ENCODE measurements around the gene NRM. TPM values are rescaled to one million over a fixed set of nuclear protein-coding genes. Genes with fewer than 3 reads are reported as not detected.

The NRM gene
- total and polyA plus RNA-seq, 2 of the 13 experiments (the other 11 are each of a cell fraction or from before 2014, with no cell fraction given): 12.5 to 16.0 TPM

- TF ChIP-seq ZNF776 (CRISPR knock-in tag; IDR thresholded peaks at IDR 0.05) (no peak), ZFYVE20 (CRISPR knock-in tag; IDR thresholded peaks at IDR 0.05; ENCODE audit: borderline replicate concordance, low read depth) (no peak), CAMTA2 (CRISPR knock-in tag; IDR thresholded peaks at IDR 0.05; ENCODE audit: borderline replicate concordance) (no peak), TFDP1 (CRISPR knock-in tag; IDR thresholded peaks at IDR 0.05; ENCODE audit: borderline replicate concordance) (no peak), PAF1 (CRISPR knock-in tag; IDR thresholded peaks at IDR 0.05) (no peak)
These were observed 13.0 kb upstream of the NRM start (continued) for GRCh38 chr6:30703821-30704220.

- H4K20me1 ChIP-seq (ENCODE audit: insufficient read depth, low read length): no peaks in the 10 kb centered on the region
- intact Hi-C loops (cut with micrococcal nuclease; ENCODE audit: unreplicated experiment): no loop called here
- no peaks in the 10 kb centered on the region for H3K27me3 ChIP-seq (ENCODE audit: control insufficient read depth in 1 of 2, insufficient read depth in 2 of 2, low read length in 2 of 2)
- FAIRE-seq (no peak), DNase-seq (ENCODE audit: low spot score) (no peak), ATAC-seq (no peak)
- H3K36me3 ChIP-seq (replicated peaks in 1 of 2; ENCODE audit: control insufficient read depth in 1 of 2, insufficient read depth in 2 of 2, low read length in 2 of 2): peaks cover 2 to 47% of the 10 kb centered on the region in 2 experiments
- over 99% methylated on average over 8 of the region's 10 CpGs for WGBS (ENCODE audit: low lambda C conversion rate)
- peaks cover 12% of the 10 kb centered on the region; the same call in 1 of the 2 replicates for H3K4me1 ChIP-seq (ENCODE audit: insufficient read depth, low read length)
- POLR2A ChIA-PET: interaction anchor here (0.8 to 1.8 kb wide), 3 partner anchors 8 to 14 kb away, joined by 3 to 18 read pairs (median 4); partner anchors contain the start of genes MDC1 and NRM
- in situ Hi-C loops (cut with HindIII; ENCODE audit: extremely low pct_ligation_motif_present, low pct_unique_long_range_greater_than_20kb): no loop called here
- H3K9me3 ChIP-seq (ENCODE audit: low read length): no peaks in the 10 kb centered on the region
- no peak overlapping the region for H3K27ac ChIP-seq (ENCODE audit: extremely low read length, insufficient read depth, low read length)
- H3K79me2 ChIP-seq (ENCODE audit: insufficient read depth, low read length): no peaks in the 10 kb centered on the region
- BruUV-seq (replicated peaks): no TSS peak
- no peak overlapping the region for H2AFZ ChIP-seq (ENCODE audit: low read length)
- no peak for TF ChIP-seq ZNF333 (CRISPR knock-in tag; IDR thresholded peaks at IDR 0.05; ENCODE audit: borderline replicate concordance)
- no peak for TF ChIP-seq LBX2 (CRISPR knock-in tag; IDR thresholded peaks at IDR 0.05; ENCODE audit: borderline replicate concordance)
- no peak for TF ChIP-seq SMARCC2 (IDR thresholded peaks at IDR 0.05)
- no peak for TF ChIP-seq CBX5 (CRISPR knock-in tag; IDR thresholded peaks at IDR 0.05; ENCODE audit: borderline replicate concordance)
- no peak for TF ChIP-seq JARID2 (CRISPR knock-in tag; IDR thresholded peaks at IDR 0.05; ENCODE audit: insufficient replicate concordance)
- no peak for TF ChIP-seq ZSCAN20 (CRISPR knock-in tag; IDR thresholded peaks at IDR 0.05; ENCODE audit: borderline replicate concordance)
- no peak for TF ChIP-seq NFKB2 (CRISPR knock-in tag; IDR thresholded peaks at IDR 0.05; ENCODE audit: borderline replicate concordance)
- no peak for TF ChIP-seq MIER3 (CRISPR knock-in tag; IDR thresholded peaks at IDR 0.05; ENCODE audit: borderline replicate concordance)
- TF ChIP-seq ZSCAN9 (CRISPR knock-in tag; IDR thresholded peaks at IDR 0.05; ENCODE audit: borderline replicate concordance): no peak
- no peak for TF ChIP-seq ERF (CRISPR knock-in tag; IDR thresholded peaks at IDR 0.05)
- TF ChIP-seq, protein P1, sequence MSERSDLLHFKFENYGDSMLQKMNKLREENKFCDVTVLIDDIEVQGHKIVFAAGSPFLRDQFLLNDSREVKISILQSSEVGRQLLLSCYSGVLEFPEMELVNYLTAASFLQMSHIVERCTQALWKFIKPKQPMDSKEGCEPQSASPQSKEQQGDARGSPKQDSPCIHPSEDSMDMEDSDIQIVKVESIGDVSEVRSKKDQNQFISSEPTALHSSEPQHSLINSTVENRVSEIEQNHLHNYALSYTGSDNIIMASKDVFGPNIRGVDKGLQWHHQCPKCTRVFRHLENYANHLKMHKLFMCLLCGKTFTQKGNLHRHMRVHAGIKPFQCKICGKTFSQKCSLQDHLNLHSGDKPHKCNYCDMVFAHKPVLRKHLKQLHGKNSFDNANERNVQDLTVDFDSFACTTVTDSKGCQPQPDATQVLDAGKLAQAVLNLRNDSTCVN (CRISPR knock-in tag; IDR thresholded peaks at IDR 0.05; ENCODE audit: borderline replicate concordance): no peak
- no peak for TF ChIP-seq TRIM24 (CRISPR knock-in tag; IDR thresholded peaks at IDR 0.05)
- TF ChIP-seq TSC22D2 (CRISPR knock-in tag; IDR thresholded peaks at IDR 0.05; ENCODE audit: borderline replicate concordance): no peak
- no peak for TF ChIP-seq KLF11 (CRISPR knock-in tag; IDR thresholded peaks at IDR 0.05)
- no peak overlapping the region for H3K4me3 ChIP-seq (replicated peaks in 1 of 3; ENCODE audit: insufficient read depth in 1 of 3, low read depth in 2 of 3, low read length in 3 of 3)
- CTCF ChIA-PET (ENCODE audit: low intra/inter-chr PET ratio, low total read pairs): no interaction called here
- H3K9ac ChIP-seq (ENCODE audit: insufficient read depth, low read depth, low read length): no peak overlapping the region
- H3K4me2 ChIP-seq (ENCODE audit: low read depth, low read length): no peak overlapping the region
These were observed 12.2 kb upstream of the NRM start for GRCh38 chr6:30703011-30703410.

Measured in HepG2 (cell line).